Measurements from ENCODE around the gene MED31.

Gene MED31

GRCh38 chr17:6677946-6678345, 26.5 kb upstream of the MED31 start:
- no peaks in the 10 kb centered on the region for H3K9me3 ChIP-seq (ENCODE audit: control insufficient read depth in 1 of 2, low read length in 2 of 2)
- H3K27me3 ChIP-seq (ENCODE audit: control insufficient read depth in 1 of 2, insufficient read depth in 2 of 2, low read length in 2 of 2), result peaks cover 0 to 6% of the 10 kb centered on the region in 2 donors
- H3K27ac ChIP-seq (ENCODE audit: low read depth, low read length), result no peak overlapping the region

GRCh38 chr17:6677158-6677831, 25.9 kb upstream of the MED31 start:
- H3K27ac ChIP-seq (ENCODE audit: low read depth, low read length), result no peak overlapping the region
- no peaks in the 10 kb centered on the region for H3K36me3 ChIP-seq (ENCODE audit: control insufficient read depth in 1 of 2, insufficient read depth in 2 of 2, low read length in 2 of 2)
- no peak overlapping the region for H3K4me3 ChIP-seq (ENCODE audit: low read depth in 1 of 2, low read length in 2 of 2)
- no peaks in the 10 kb centered on the region for H3K9me3 ChIP-seq (ENCODE audit: control insufficient read depth in 1 of 2, low read length in 2 of 2)
- no peak overlapping the region for H3K9ac ChIP-seq (ENCODE audit: low read depth in 1 of 2, low read length in 2 of 2)
- H3K4me1 ChIP-seq (ENCODE audit: control insufficient read depth in 1 of 2, insufficient read depth in 2 of 2, low read length in 2 of 2), result no peaks in the 10 kb centered on the region
- H3K27me3 ChIP-seq (ENCODE audit: control insufficient read depth in 1 of 2, insufficient read depth in 2 of 2, low read length in 2 of 2), result peaks cover 0 to 6% of the 10 kb centered on the region in 2 donors

More at GRCh38 chr17:6677946-6678345, 26.5 kb upstream of the MED31 start:
- no peaks in the 10 kb centered on the region for H3K4me1 ChIP-seq (ENCODE audit: control insufficient read depth in 1 of 2, insufficient read depth in 2 of 2, low read length in 2 of 2)
- H3K9ac ChIP-seq (ENCODE audit: low read depth in 1 of 2, low read length in 2 of 2), result no peak overlapping the region
- no peaks in the 10 kb centered on the region for H3K36me3 ChIP-seq (ENCODE audit: control insufficient read depth in 1 of 2, insufficient read depth in 2 of 2, low read length in 2 of 2)
- no peak overlapping the region for H3K4me3 ChIP-seq (ENCODE audit: low read depth in 1 of 2, low read length in 2 of 2)

- H3K4me3 ChIP-seq (ENCODE audit: low read depth in 1 of 2, low read length in 2 of 2), result no peak overlapping the region
- no peaks in the 10 kb centered on the region for H3K9me3 ChIP-seq (ENCODE audit: control insufficient read depth in 1 of 2, low read length in 2 of 2)
- peaks cover 0 to 6% of the 10 kb centered on the region in 2 donors for H3K27me3 ChIP-seq (ENCODE audit: control insufficient read depth in 1 of 2, insufficient read depth in 2 of 2, low read length in 2 of 2)
- no peaks in the 10 kb centered on the region for H3K36me3 ChIP-seq (ENCODE audit: control insufficient read depth in 1 of 2, insufficient read depth in 2 of 2, low read length in 2 of 2)
- H3K4me1 ChIP-seq (ENCODE audit: control insufficient read depth in 1 of 2, insufficient read depth in 2 of 2, low read length in 2 of 2), result no peaks in the 10 kb centered on the region
- no peak overlapping the region for H3K9ac ChIP-seq (ENCODE audit: low read depth in 1 of 2, low read length in 2 of 2)
- no peak overlapping the region for H3K27ac ChIP-seq (ENCODE audit: low read depth, low read length)
These were observed 25.4 kb upstream of the MED31 start for GRCh38 chr17:6676802-6677157.

DNA sequence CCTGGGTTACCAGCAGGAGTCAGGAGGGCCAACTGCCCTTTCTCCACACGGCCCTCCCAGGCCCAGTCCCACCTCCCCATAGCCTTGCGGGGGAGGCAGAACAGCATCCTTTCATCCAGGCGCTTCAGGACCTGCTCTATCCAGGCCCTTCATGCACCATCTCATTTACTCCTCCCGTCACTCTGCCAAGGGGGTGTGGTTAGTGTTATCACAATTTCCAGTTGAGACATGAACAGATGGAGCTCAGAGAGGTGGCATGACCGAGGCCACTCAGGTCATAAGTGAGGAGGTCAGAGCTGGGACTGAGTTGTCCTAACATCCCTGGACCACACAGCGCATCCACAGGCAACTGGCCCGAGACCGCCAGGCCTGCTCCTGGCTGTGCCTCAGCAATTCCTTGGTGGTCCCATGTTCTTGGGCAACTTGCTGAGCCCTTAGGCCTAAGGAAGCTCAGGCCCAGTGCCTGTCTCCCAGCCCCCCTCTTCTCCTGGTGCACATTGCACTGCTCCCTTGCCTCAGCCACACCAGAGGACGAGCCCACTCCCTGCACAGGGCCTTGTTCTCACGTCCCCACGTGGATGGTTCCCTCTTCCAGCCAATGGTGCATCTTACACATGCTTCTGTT, 23.9 kb upstream of the MED31 start:
- no peak overlapping the region for H3K27ac ChIP-seq (ENCODE audit: low read depth, low read length)
- no peaks in the 10 kb centered on the region for H3K36me3 ChIP-seq (ENCODE audit: control insufficient read depth in 1 of 2, insufficient read depth in 2 of 2, low read length in 2 of 2)
- no peaks in the 10 kb centered on the region for H3K4me1 ChIP-seq (ENCODE audit: control insufficient read depth in 1 of 2, insufficient read depth in 2 of 2, low read length in 2 of 2)
- no peak overlapping the region for H3K9ac ChIP-seq (ENCODE audit: low read depth in 1 of 2, low read length in 2 of 2)
- H3K4me3 ChIP-seq (ENCODE audit: low read depth in 1 of 2, low read length in 2 of 2), result no peak overlapping the region
- no peaks in the 10 kb centered on the region for H3K9me3 ChIP-seq (ENCODE audit: control insufficient read depth in 1 of 2, low read length in 2 of 2)
- H3K27me3 ChIP-seq (ENCODE audit: control insufficient read depth in 1 of 2, insufficient read depth in 2 of 2, low read length in 2 of 2), result peaks cover 0 to 6% of the 10 kb centered on the region in 2 donors

DNA sequence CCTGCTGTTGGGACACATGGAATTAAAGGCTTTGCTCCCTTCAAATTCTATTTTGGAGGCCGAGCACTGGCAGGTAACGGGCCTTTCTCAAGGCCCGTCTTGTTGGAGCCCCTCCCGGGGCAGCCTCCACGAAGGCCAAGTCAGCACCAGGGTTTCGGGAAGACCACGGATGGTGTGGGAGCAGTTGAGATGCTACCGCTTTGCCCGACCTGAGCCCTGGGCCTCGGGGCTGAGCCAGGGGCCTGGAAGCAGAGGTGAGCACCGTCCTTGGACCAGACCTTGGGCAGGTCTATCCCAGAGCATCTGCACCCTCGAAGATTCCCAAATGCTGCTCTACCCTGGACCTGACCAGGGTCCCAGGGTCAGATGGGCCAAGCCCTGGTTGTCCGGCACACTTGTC, 23.2 kb upstream of the MED31 start:
- Histone ChIP-seq H3K27ac (ENCODE audit: low read depth, low read length) (no peak overlapping the region), H3K9ac (ENCODE audit: low read depth in 1 of 2, low read length in 2 of 2) (no peak overlapping the region), H3K9me3 (ENCODE audit: control insufficient read depth in 1 of 2, low read length in 2 of 2) (no peaks in the 10 kb centered on the region), H3K4me1 (ENCODE audit: control insufficient read depth in 1 of 2, insufficient read depth in 2 of 2, low read length in 2 of 2) (no peaks in the 10 kb centered on the region), H3K4me3 (ENCODE audit: low read depth in 1 of 2, low read length in 2 of 2) (no peak overlapping the region), H3K27me3 (ENCODE audit: control insufficient read depth in 1 of 2, insufficient read depth in 2 of 2, low read length in 2 of 2) (peaks cover 2 to 6% of the 10 kb centered on the region in 2 donors), H3K36me3 (ENCODE audit: control insufficient read depth in 1 of 2, insufficient read depth in 2 of 2, low read length in 2 of 2) (no peaks in the 10 kb centered on the region)

GRCh38 chr17:6671431-6671830, 20.0 kb upstream of the MED31 start:
- Histone ChIP-seq H3K4me1 (ENCODE audit: control insufficient read depth in 1 of 2, insufficient read depth in 2 of 2, low read length in 2 of 2) (no peaks in the 10 kb centered on the region), H3K36me3 (ENCODE audit: control insufficient read depth in 1 of 2, insufficient read depth in 2 of 2, low read length in 2 of 2) (no peaks in the 10 kb centered on the region), H3K27me3 (ENCODE audit: control insufficient read depth in 1 of 2, insufficient read depth in 2 of 2, low read length in 2 of 2) (peaks cover 0 to 5% of the 10 kb centered on the region in 2 donors), H3K27ac (ENCODE audit: low read depth, low read length) (no peak overlapping the region), H3K9ac (ENCODE audit: low read depth in 1 of 2, low read length in 2 of 2) (no peak overlapping the region), H3K4me3 (ENCODE audit: low read depth in 1 of 2, low read length in 2 of 2) (no peak overlapping the region), H3K9me3 (ENCODE audit: control insufficient read depth in 1 of 2, low read length in 2 of 2) (no peaks in the 10 kb centered on the region)

DNA sequence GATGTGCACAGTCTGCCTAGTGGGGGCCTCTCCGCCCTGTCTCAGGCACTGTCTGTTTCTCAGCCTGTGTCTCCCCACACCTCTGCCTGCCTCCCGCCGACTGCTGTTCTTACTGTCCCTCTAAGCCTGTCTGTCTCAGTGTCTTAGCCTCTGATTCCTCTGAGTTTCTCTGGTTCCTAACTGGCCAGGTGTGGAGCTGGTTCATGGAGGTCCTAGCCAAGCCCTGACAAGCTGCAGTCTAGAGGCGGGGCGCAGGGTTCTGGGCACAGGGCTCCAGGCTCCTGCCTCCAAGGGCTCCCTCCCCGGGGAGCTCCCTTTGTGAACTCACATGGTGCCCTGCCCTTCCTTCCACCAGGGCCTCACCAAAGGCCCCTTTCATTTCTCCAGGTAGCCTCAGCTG, 19.6 kb upstream of the MED31 start:
- H3K4me3 ChIP-seq (ENCODE audit: low read depth in 1 of 2, low read length in 2 of 2), result no peak overlapping the region
- H3K27ac ChIP-seq (ENCODE audit: low read depth, low read length), result no peak overlapping the region
- no peaks in the 10 kb centered on the region for H3K36me3 ChIP-seq (ENCODE audit: control insufficient read depth in 1 of 2, insufficient read depth in 2 of 2, low read length in 2 of 2)
- peaks cover 0 to 5% of the 10 kb centered on the region in 2 donors for H3K27me3 ChIP-seq (ENCODE audit: control insufficient read depth in 1 of 2, insufficient read depth in 2 of 2, low read length in 2 of 2)
- H3K4me1 ChIP-seq (ENCODE audit: control insufficient read depth in 1 of 2, insufficient read depth in 2 of 2, low read length in 2 of 2), result no peaks in the 10 kb centered on the region
- no peaks in the 10 kb centered on the region for H3K9me3 ChIP-seq (ENCODE audit: control insufficient read depth in 1 of 2, low read length in 2 of 2)
- no peak overlapping the region for H3K9ac ChIP-seq (ENCODE audit: low read depth in 1 of 2, low read length in 2 of 2)

DNA sequence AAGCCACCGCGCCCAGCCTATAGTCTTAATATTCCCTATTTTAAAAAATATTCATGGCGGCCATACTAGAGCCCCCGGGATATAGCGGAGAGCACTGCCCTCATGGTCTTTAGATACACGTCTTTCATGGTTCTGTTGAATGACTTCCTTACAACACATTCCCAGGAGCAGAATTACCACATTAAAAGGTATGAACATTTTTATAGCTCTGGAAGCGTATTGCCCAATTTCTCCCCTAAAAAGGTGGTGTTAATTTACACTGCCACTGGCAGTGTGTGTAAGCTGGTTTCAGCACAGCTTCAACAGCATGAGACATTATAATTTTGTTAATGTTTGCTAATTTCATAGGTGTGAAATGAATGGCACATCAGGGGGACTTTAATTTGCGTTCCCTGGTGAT, 19.2 kb upstream of the MED31 start:
- Histone ChIP-seq H3K27ac (ENCODE audit: low read depth, low read length) (no peak overlapping the region), H3K36me3 (ENCODE audit: control insufficient read depth in 1 of 2, insufficient read depth in 2 of 2, low read length in 2 of 2) (no peaks in the 10 kb centered on the region), H3K27me3 (ENCODE audit: control insufficient read depth in 1 of 2, insufficient read depth in 2 of 2, low read length in 2 of 2) (peaks cover 0 to 5% of the 10 kb centered on the region in 2 donors), H3K9ac (ENCODE audit: low read depth in 1 of 2, low read length in 2 of 2) (no peak overlapping the region), H3K9me3 (ENCODE audit: control insufficient read depth in 1 of 2, low read length in 2 of 2) (no peaks in the 10 kb centered on the region), H3K4me3 (ENCODE audit: low read depth in 1 of 2, low read length in 2 of 2) (no peak overlapping the region), H3K4me1 (ENCODE audit: control insufficient read depth in 1 of 2, insufficient read depth in 2 of 2, low read length in 2 of 2) (no peaks in the 10 kb centered on the region)

GRCh38 chr17:6669479-6670212, 18.2 kb upstream of the MED31 start:
- Histone ChIP-seq H3K36me3 (ENCODE audit: control insufficient read depth in 1 of 2, insufficient read depth in 2 of 2, low read length in 2 of 2) (no peaks in the 10 kb centered on the region), H3K27me3 (ENCODE audit: control insufficient read depth in 1 of 2, insufficient read depth in 2 of 2, low read length in 2 of 2) (peaks cover 0 to 5% of the 10 kb centered on the region in 2 donors), H3K27ac (ENCODE audit: low read depth, low read length) (no peak overlapping the region), H3K4me3 (ENCODE audit: low read depth in 1 of 2, low read length in 2 of 2) (no peak overlapping the region), H3K9ac (ENCODE audit: low read depth in 1 of 2, low read length in 2 of 2) (no peak overlapping the region), H3K4me1 (ENCODE audit: control insufficient read depth in 1 of 2, insufficient read depth in 2 of 2, low read length in 2 of 2) (no peaks in the 10 kb centered on the region), H3K9me3 (ENCODE audit: control insufficient read depth in 1 of 2, low read length in 2 of 2) (no peaks in the 10 kb centered on the region)

DNA sequence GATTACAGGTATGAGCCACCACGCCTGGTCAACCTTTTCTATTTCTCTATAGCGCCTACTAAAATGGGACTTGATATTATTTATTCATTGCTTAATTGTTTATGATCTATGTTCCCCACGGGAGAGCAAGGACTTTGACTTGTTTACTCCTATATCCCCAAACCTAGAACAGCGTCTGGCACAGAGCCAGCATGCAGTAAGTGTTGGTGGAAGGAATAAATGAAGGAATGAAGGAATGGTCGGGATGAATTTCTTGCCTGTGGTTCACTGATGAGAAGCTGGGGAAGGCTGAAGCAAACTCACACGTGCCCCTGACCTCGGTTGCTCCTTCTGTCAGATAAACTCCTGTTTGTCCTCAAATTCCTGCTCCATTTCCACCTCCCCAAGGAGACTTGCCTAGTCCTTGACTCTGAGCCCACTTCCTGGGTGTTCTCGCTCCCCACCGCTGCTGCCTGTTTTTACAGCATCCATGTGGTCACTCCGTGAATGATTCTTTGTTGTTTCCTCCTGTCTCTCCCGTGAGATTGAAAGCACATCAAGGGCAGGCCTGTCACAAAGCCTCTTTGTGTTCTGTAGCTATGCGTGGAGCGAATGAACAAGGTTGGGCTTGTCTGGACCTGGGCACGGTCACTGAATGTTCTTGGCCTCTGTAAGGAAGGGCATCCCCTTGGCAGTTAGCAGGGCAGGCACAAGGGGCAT, 17.5 kb upstream of the MED31 start:
- Histone ChIP-seq H3K9me3 (ENCODE audit: control insufficient read depth in 1 of 2, low read length in 2 of 2) (no peaks in the 10 kb centered on the region), H3K36me3 (ENCODE audit: control insufficient read depth in 1 of 2, insufficient read depth in 2 of 2, low read length in 2 of 2) (no peaks in the 10 kb centered on the region), H3K27ac (ENCODE audit: low read depth, low read length) (no peak overlapping the region), H3K9ac (ENCODE audit: low read depth in 1 of 2, low read length in 2 of 2) (no peak overlapping the region), H3K4me1 (ENCODE audit: control insufficient read depth in 1 of 2, insufficient read depth in 2 of 2, low read length in 2 of 2) (no peaks in the 10 kb centered on the region), H3K4me3 (ENCODE audit: low read depth in 1 of 2, low read length in 2 of 2) (no peak overlapping the region), H3K27me3 (ENCODE audit: control insufficient read depth in 1 of 2, insufficient read depth in 2 of 2, low read length in 2 of 2) (peaks cover 0 to 5% of the 10 kb centered on the region in 2 donors)
